GM21390 (cell line): ENCODE measurements around the gene THOC6.
"Not testable (repeated sequence)": the region's sequence is repeated elsewhere in the genome, so short reads cannot be mapped to it uniquely, and the experiment has no call there.

ENCODE experiments used
- ATAC-seq: cut with Tn5 transposase; IDR thresholded peaks from one replicate; pipeline ENCODE4 v1.9.1; 2021; ENCODE audit not compliant: unreplicated experiment

Gene THOC6

DNA sequence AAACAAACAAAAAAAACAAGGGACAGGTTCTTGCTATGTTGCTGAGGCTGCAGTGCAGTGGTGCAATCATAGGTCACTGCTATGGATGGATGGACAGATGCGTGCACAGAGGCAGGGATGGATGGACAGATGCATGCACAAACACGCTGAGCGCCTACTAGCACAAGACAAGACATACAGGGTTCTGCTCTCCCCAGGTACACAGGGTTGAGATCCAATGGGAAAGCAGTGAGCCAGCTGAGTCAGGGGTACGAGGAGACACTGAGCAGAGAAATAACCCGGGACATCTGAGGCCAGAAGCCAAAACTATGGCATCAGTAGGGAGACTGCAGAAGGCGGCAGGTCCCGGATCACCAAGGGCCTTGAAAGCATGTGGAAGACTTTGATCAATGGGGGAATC, 47.8 kb downstream of the THOC6 start:
- ATAC-seq: no peak

GRCh38 chr16:3072148-3072547, 48.3 kb downstream of the THOC6 start:
- ATAC-seq: not testable (repeated sequence)

DNA sequence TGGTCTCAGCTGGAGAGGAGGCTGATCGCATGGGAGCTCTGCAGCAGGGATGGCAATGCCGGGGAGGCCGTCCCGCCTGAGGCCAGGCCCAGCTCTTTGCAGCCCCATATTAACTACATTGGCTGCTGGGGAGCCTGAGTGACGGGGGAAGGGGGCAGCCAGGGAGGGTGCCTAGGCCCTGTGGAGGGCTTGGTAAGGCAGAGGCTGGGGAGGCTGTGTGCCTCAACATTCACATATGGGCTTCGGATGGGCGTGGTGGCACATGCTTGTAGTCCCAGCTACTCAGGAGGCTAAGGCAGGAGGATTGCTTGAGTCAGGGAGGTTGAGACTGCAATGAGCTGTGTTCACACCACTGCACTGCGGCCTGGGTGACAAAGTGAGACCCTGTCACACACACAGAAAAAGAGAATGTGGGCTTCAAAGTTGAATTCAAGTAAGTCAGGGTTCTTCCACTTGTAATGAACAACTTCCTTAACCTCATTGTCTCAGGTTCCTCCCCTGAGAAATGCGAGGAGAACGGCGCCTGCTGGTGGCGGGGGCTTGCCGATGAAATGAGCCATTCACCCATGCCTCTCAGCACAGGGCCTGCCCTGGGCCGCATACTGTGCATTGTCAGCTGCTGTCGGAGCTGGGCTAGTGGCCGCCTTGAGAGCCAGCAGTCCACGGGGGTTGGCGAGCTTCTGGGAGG, 48.9 kb downstream of the THOC6 start:
- not testable (repeated sequence) for ATAC-seq

DNA sequence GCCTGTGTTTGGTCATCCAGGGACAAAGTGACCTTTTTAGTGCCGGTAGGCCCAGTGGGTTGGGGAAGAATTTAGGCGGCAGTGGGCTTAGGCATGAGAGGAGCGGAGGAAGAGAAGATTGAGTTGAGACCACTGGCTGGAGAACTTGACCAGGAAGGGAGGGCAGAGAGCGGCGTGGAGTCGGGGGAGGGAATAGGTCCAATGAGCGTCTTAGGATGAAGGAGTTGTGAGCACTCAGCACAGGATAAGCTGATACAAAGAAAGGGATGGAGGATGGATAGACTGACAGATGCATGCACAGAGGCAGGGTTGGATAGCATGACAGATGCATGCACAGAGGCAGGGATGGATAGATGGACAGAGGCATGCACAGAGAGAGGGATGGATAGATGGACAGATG, 49.6 kb downstream of the THOC6 start:
- ATAC-seq: no peak

- peak; percentile 60 for ATAC-seq
Observed at GRCh38 chr16:3074860-3075522, 51.2 kb downstream of the THOC6 start.

- no peak for ATAC-seq
Observed at GRCh38 chr16:3075523-3075915, 51.7 kb downstream of the THOC6 start.

- not testable (repeated sequence) for ATAC-seq
Observed at GRCh38 chr16:3075946-3076345, 52.1 kb downstream of the THOC6 start.

- no peak for ATAC-seq
Observed at GRCh38 chr16:3076577-3076976, 52.7 kb downstream of the THOC6 start.
